Measurements from ENCODE around the gene HNF1A. TPM values are rescaled to one million over a fixed set of nuclear protein-coding genes. Genes with fewer than 3 reads are reported as not detected.

Gene HNF1A
- total and polyA plus RNA-seq, 2 of the 13 experiments (the other 11 are each of a cell fraction or from before 2014, with no cell fraction given) = 13.4 to 34.7 TPM

DNA sequence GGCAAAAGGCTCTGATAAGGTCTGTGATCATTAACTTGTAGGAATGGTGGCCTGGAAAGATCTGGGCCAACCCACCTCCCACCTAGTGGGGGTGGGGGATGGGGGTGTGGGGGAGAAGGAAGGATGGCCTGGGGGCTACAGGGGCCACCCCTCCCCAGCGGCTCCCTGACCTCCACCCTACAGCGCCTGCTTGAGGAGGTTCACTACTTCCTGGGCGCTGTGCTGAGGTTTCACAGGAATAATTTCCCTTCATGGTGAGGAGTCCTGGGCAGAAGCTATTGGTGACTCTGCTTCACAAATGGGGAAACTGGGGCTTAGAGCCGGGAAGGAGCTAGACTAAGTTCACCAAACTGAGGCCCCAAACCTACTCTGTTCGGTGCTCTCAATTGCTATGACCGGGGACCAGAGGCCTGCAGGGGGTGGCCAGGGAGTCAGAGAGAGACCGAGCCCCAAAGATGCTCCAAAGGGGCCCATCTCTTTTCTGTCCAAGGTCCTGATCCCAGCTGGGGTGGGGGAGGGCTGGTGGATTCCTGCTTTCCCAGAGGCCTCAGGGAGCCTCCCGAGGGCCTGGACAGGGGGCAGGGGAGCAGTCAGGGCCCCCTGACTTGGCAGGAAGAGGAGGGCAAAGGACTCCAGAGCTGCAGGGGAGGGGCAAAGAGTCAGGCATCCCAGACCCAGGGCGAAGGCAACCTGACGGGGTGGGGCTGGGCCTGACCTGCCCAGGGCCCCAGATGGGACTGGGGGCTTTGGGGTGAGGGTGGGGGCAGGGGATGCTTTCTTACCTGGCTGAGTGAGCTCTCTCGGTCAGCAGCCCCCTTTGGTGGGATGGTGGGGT lies 1.7 kb downstream of the HNF1A start (continued):
- no peak for TF ChIP-seq ATF7 (IDR thresholded peaks at IDR 0.05)
- TF ChIP-seq ATF7 (CRISPR knock-in tag; IDR thresholded peaks at IDR 0.05) = peak; percentile 32; the same call in 1 of the 2 replicates
- TF ChIP-seq, protein P1, sequence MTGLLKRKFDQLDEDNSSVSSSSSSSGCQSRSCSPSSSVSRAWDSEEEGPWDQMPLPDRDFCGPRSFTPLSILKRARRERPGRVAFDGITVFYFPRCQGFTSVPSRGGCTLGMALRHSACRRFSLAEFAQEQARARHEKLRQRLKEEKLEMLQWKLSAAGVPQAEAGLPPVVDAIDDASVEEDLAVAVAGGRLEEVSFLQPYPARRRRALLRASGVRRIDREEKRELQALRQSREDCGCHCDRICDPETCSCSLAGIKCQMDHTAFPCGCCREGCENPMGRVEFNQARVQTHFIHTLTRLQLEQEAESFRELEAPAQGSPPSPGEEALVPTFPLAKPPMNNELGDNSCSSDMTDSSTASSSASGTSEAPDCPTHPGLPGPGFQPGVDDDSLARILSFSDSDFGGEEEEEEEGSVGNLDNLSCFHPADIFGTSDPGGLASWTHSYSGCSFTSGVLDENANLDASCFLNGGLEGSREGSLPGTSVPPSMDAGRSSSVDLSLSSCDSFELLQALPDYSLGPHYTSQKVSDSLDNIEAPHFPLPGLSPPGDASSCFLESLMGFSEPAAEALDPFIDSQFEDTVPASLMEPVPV (CRISPR knock-in tag; IDR thresholded peaks at IDR 0.05) = peak; percentile 87
- TF ChIP-seq ZNF674 (CRISPR knock-in tag; IDR thresholded peaks at IDR 0.05; ENCODE audit: low read depth) = no peak
- TF ChIP-seq ZSCAN20 (CRISPR knock-in tag; IDR thresholded peaks at IDR 0.05; ENCODE audit: borderline replicate concordance) = 0 out of 2 replicates have a peak, but pooled peaks have one; percentile 41
- TF ChIP-seq ZNF891 (CRISPR knock-in tag; IDR thresholded peaks at IDR 0.05) = no peak
- TF ChIP-seq, protein P2, sequence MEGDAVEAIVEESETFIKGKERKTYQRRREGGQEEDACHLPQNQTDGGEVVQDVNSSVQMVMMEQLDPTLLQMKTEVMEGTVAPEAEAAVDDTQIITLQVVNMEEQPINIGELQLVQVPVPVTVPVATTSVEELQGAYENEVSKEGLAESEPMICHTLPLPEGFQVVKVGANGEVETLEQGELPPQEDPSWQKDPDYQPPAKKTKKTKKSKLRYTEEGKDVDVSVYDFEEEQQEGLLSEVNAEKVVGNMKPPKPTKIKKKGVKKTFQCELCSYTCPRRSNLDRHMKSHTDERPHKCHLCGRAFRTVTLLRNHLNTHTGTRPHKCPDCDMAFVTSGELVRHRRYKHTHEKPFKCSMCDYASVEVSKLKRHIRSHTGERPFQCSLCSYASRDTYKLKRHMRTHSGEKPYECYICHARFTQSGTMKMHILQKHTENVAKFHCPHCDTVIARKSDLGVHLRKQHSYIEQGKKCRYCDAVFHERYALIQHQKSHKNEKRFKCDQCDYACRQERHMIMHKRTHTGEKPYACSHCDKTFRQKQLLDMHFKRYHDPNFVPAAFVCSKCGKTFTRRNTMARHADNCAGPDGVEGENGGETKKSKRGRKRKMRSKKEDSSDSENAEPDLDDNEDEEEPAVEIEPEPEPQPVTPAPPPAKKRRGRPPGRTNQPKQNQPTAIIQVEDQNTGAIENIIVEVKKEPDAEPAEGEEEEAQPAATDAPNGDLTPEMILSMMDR (CRISPR knock-in tag; IDR thresholded peaks at IDR 0.05) = no peak; the same call in 1 of the 2 replicates
- TF ChIP-seq FOXP1 (IDR thresholded peaks at IDR 0.05) = no peak
- TF ChIP-seq FOXP1 (CRISPR knock-in tag; IDR thresholded peaks at IDR 0.05) = peak; percentile 52
- TF ChIP-seq, protein P3, sequence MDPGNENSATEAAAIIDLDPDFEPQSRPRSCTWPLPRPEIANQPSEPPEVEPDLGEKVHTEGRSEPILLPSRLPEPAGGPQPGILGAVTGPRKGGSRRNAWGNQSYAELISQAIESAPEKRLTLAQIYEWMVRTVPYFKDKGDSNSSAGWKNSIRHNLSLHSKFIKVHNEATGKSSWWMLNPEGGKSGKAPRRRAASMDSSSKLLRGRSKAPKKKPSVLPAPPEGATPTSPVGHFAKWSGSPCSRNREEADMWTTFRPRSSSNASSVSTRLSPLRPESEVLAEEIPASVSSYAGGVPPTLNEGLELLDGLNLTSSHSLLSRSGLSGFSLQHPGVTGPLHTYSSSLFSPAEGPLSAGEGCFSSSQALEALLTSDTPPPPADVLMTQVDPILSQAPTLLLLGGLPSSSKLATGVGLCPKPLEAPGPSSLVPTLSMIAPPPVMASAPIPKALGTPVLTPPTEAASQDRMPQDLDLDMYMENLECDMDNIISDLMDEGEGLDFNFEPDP (CRISPR knock-in tag; conservative IDR thresholded peaks at IDR 0.05) = no peak
- peak; percentile 48; the same call in 1 of the 2 replicates for TF ChIP-seq CCDC6 (CRISPR knock-in tag; IDR thresholded peaks at IDR 0.05)
- TF ChIP-seq NR2C2 (CRISPR knock-in tag; IDR thresholded peaks at IDR 0.05; ENCODE audit: borderline replicate concordance) = peak; percentile 39; the same call in 1 of the 2 replicates
- peak; percentile 43; the same call in 1 of the 2 replicates for TF ChIP-seq ZFP82 (CRISPR knock-in tag; IDR thresholded peaks at IDR 0.05; ENCODE audit: borderline replicate concordance)
- TF ChIP-seq ATF1 (CRISPR knock-in tag; IDR thresholded peaks at IDR 0.05) = no peak
- no peak for TF ChIP-seq WIZ (CRISPR knock-in tag; IDR thresholded peaks at IDR 0.05)
- TF ChIP-seq, protein P4, sequence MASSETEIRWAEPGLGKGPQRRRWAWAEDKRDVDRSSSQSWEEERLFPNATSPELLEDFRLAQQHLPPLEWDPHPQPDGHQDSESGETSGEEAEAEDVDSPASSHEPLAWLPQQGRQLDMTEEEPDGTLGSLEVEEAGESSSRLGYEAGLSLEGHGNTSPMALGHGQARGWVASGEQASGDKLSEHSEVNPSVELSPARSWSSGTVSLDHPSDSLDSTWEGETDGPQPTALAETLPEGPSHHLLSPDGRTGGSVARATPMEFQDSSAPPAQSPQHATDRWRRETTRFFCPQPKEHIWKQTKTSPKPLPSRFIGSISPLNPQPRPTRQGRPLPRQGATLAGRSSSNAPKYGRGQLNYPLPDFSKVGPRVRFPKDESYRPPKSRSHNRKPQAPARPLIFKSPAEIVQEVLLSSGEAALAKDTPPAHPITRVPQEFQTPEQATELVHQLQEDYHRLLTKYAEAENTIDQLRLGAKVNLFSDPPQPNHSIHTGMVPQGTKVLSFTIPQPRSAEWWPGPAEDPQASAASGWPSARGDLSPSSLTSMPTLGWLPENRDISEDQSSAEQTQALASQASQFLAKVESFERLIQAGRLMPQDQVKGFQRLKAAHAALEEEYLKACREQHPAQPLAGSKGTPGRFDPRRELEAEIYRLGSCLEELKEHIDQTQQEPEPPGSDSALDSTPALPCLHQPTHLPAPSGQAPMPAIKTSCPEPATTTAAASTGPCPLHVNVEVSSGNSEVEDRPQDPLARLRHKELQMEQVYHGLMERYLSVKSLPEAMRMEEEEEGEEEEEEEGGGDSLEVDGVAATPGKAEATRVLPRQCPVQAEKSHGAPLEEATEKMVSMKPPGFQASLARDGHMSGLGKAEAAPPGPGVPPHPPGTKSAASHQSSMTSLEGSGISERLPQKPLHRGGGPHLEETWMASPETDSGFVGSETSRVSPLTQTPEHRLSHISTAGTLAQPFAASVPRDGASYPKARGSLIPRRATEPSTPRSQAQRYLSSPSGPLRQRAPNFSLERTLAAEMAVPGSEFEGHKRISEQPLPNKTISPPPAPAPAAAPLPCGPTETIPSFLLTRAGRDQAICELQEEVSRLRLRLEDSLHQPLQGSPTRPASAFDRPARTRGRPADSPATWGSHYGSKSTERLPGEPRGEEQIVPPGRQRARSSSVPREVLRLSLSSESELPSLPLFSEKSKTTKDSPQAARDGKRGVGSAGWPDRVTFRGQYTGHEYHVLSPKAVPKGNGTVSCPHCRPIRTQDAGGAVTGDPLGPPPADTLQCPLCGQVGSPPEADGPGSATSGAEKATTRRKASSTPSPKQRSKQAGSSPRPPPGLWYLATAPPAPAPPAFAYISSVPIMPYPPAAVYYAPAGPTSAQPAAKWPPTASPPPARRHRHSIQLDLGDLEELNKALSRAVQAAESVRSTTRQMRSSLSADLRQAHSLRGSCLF (CRISPR knock-in tag; IDR thresholded peaks at IDR 0.05; ENCODE audit: borderline replicate concordance) = no peak
- TF ChIP-seq NBN (conservative IDR thresholded peaks at IDR 0.05) = no peak
- 0 out of 2 replicates have a peak, but pooled peaks have one; percentile 9 for TF ChIP-seq ZNF292 (CRISPR knock-in tag; IDR thresholded peaks at IDR 0.05; ENCODE audit: borderline replicate concordance, low read depth)
- TF ChIP-seq GABPA (IDR thresholded peaks at IDR 0.05; ENCODE audit: low read depth, low read length) = no peak
- TF ChIP-seq GABPA (CRISPR knock-in tag; IDR thresholded peaks at IDR 0.05; ENCODE audit: low read depth) = peak; percentile 62; the same call in 1 of the 2 replicates
- no peak for TF ChIP-seq ZNF260 (CRISPR knock-in tag; IDR thresholded peaks at IDR 0.05; ENCODE audit: borderline replicate concordance, low read depth)

Data from HepG2 (cell line).